MV-4-11 (cell line): ENCODE results near the gene SLC2A10.

Source experiments
- DNase-seq: peaks from one replicate; lab custom pipeline; 2025; lab: John Stamatoyannopoulos, UW

SLC2A10 gene

GRCh38 chr20:46770330-46771194, 61.1 kb downstream of the SLC2A10 start:
- no peak for DNase-seq

- no peak for DNase-seq
Observed at GRCh38 chr20:46771195-46771588, 61.7 kb downstream of the SLC2A10 start.

GRCh38 chr20:46772901-46773300, 63.5 kb downstream of the SLC2A10 start:
- no peak for DNase-seq

GRCh38 chr20:46773680-46774079, 64.2 kb downstream of the SLC2A10 start:
- DNase-seq = peak; percentile 14

- no peak for DNase-seq
Observed at GRCh38 chr20:46774236-46774635, 64.8 kb downstream of the SLC2A10 start.

GRCh38 chr20:46774943-46775560, 65.6 kb downstream of the SLC2A10 start:
- DNase-seq = no peak

- no peak for DNase-seq
Observed at GRCh38 chr20:46775806-46776205, 66.4 kb downstream of the SLC2A10 start.

- no peak for DNase-seq
Observed at GRCh38 chr20:46777331-46777730, 67.9 kb downstream of the SLC2A10 start.

- DNase-seq = no peak
Observed at GRCh38 chr20:46779831-46780230, 70.4 kb downstream of the SLC2A10 start.

- no peak for DNase-seq
Observed at GRCh38 chr20:46784436-46785127, 75.1 kb downstream of the SLC2A10 start.
